GM12872 (cell line): ENCODE measurements around the gene INSYN1.

Experiments
- CTCF ChIP-seq: IDR thresholded peaks from 3 replicates; pipeline ENCODE4 v1.5.1; 2011; ENCODE audit warnings: low read depth, mild to moderate bottlenecking, low read length, moderate library complexity; ENCODE audit not compliant: insufficient read depth

Gene INSYN1

GRCh38 chr15:73766598-73766997, 13.4 kb upstream of the INSYN1 start:
- TF ChIP-seq CTCF, result no peak

GRCh38 chr15:73765778-73766177, 12.6 kb upstream of the INSYN1 start:
- no peak for TF ChIP-seq CTCF

- no peak for TF ChIP-seq CTCF
Observed at GRCh38 chr15:73763931-73764330, 10.8 kb upstream of the INSYN1 start.

- no peak for TF ChIP-seq CTCF
Observed at GRCh38 chr15:73760330-73761329, 7.5 kb upstream of the INSYN1 start.

GRCh38 chr15:73758461-73758860, 5.3 kb upstream of the INSYN1 start:
- no peak for TF ChIP-seq CTCF

GRCh38 chr15:73757571-73757970, 4.4 kb upstream of the INSYN1 start:
- TF ChIP-seq CTCF, result no peak

GRCh38 chr15:73756947-73757513, 3.9 kb upstream of the INSYN1 start:
- TF ChIP-seq CTCF, result no peak
